Epithelial cell of esophagus (primary cell): ENCODE measurements around the gene MGRN1.

Source experiments
- DNase-seq: peaks from one replicate; pipeline ENCODE4 v3.0.0; 2010; ENCODE audit warnings: low read depth
- H3K4me3 ChIP-seq: 2 replicates; pipeline ENCODE4 v1.5.1; 2011; ENCODE audit warnings: mild to moderate bottlenecking, low read length, control low read depth
- CTCF ChIP-seq: IDR thresholded peaks from 2 replicates; pipeline ENCODE4 v1.5.1; 2011; ENCODE audit warnings: low read depth, mild to moderate bottlenecking, low read length, control low read depth, inconsistent platforms; ENCODE audit not compliant: insufficient read depth; ENCODE audit errors: missing control alignments

Gene MGRN1

GRCh38 chr16:4586291-4586690 is 38.3 kb upstream of the MGRN1 start:
- no peak for DNase-seq
- no peak overlapping the region for H3K4me3 ChIP-seq
- no peak for TF ChIP-seq CTCF

- no peak for DNase-seq
- TF ChIP-seq CTCF, result no peak
- H3K4me3 ChIP-seq, result no peak overlapping the region
These were observed 36.2 kb upstream of the MGRN1 start for GRCh38 chr16:4588386-4588785.

GRCh38 chr16:4588961-4589360 is 35.7 kb upstream of the MGRN1 start:
- TF ChIP-seq CTCF, result no peak
- DNase-seq, result no peak
- no peak overlapping the region for H3K4me3 ChIP-seq

DNA sequence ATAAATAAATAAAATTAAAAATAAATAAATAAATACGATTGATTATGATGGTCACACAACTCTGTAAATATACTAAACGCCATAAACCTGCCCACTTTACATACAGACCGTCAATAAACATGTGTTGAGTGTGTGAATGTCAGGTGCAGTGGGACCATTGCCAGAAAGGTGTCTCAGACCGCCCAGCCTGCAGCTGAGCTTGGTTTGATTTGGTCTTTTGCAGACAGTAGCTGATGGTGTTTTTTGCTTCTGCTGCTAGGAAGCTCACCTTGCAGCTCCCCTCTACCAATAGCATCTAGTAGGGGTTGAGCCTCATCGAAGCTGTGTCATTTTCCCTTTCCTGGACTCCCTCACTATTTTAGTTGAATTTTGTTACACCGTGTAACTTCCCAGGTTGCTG is 33.4 kb upstream of the MGRN1 start:
- no peak for TF ChIP-seq CTCF
- DNase-seq, result no peak

DNA sequence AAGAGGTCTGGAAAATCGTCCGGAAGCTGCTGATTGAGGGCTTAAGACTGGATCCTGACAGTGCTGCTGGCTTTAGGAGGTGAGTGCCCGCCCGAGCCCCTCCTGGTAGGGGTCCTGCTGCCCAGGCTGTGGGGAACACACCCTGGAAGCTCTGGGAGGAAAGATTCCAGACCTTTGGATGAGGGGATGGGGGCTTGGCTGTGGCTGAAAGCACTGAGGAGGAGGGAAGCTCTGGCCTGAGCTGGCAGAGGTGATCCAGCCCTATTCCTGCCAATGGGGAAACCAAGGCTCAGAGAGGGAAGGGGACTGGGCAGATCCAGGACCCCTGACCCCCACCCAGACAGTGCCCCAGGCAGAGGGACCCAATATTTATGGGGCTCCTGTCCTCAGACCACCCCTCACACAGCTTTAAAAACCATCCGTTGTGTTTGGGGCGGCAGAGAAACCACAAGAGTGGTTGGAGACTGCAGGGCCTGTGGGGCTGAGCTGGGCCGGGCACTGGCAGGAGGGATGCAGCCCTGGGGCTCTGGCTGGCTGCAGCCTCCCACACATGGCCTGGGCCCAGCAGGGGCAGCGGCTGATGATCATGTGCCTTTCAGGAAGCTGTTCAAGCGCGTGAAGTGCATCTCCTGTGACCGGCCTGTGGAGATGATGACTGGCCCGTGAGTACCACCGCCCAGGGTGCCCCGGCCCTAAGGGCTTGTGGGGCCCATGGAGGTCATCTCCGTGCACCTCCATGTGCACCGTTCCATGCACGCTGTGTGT is 32.7 kb upstream of the MGRN1 start:
- no peak overlapping the region for H3K4me3 ChIP-seq
- DNase-seq, result no peak
- no peak for TF ChIP-seq CTCF

More for the DNA sequence above, 33.4 kb upstream of the MGRN1 start:
- H3K4me3 ChIP-seq, result no peak overlapping the region

GRCh38 chr16:4593086-4593485 is 31.5 kb upstream of the MGRN1 start:
- no peak for DNase-seq
- TF ChIP-seq CTCF, result no peak
- no peak overlapping the region for H3K4me3 ChIP-seq

- no peak for TF ChIP-seq CTCF
- no peak overlapping the region for H3K4me3 ChIP-seq
- DNase-seq, result no peak
These were observed 29.9 kb upstream of the MGRN1 start for GRCh38 chr16:4594433-4595410.
